HG02678 (cell line): ENCODE data around the gene CPPED1.

Experiments
- ATAC-seq: cut with Tn5 transposase; IDR thresholded peaks from one replicate; pipeline ENCODE4 v1.9.1; 2021; ENCODE audit warnings: mild to moderate bottlenecking, moderate library complexity; ENCODE audit not compliant: unreplicated experiment

CPPED1 gene

DNA sequence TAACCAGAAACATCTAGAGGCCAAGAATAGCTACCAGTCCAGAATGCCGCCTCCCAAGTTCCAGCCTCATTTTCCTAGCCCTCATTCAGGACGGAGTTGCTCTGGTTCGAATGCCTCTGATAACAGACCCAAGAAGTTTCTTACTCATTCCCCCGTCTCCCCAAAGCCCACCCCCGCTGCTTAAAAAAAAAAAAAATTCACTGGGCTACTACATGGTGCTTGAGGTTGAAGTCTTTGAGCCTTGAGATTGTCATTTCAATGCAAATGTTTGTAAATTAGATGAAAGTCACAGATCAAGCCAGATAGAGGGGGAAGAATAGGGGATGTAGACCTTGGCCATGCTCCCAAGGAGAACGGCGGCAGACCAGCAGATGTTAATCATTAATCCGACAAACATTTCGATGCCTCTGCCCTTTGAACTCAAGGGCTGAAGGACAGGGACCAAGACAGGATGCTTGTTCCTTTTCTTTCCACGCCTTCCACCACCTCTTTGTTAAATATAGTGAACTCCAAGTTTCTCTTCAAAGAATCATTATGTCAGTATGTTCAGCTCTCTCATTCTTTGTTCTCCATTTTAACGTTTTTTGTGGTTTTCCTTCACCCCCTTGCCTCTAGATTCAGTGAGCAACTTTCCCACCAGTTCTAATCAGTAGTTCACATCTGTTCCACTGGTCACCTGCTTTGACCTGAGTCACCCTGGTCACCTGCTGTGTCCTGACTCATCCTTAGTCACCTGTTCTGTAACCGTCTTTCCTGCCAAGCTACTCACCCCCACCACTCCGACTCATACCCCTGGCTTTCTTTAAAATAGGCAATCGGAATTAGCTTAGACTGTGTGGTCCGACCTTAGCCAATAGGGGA lies 190.3 kb downstream of the CPPED1 start:
- ATAC-seq: peak; percentile 67

DNA sequence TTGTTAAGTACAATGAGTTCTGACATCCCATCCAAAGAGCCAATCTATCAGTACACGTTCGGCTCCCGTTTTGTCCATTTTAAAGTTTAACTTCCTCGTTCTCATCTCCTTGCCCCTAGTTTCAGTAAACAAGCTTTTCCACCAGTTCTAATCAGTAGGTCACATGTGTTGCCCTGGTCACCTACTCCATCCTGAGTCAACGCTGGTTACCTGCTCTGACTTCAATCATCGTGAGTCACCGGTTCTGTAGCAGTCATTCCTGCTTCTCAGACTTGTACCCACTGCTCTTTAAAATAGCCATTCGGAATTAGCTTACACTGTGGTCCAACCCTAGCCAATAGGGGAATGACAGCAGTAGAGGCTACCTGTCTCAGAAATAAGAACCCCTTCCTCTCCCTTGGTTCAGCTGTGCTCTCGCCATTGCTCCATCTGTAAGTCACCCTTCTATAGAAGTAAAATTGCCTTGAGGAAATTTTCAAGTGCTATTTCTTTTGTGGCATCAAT lies 191.0 kb downstream of the CPPED1 start:
- ATAC-seq: no peak

DNA sequence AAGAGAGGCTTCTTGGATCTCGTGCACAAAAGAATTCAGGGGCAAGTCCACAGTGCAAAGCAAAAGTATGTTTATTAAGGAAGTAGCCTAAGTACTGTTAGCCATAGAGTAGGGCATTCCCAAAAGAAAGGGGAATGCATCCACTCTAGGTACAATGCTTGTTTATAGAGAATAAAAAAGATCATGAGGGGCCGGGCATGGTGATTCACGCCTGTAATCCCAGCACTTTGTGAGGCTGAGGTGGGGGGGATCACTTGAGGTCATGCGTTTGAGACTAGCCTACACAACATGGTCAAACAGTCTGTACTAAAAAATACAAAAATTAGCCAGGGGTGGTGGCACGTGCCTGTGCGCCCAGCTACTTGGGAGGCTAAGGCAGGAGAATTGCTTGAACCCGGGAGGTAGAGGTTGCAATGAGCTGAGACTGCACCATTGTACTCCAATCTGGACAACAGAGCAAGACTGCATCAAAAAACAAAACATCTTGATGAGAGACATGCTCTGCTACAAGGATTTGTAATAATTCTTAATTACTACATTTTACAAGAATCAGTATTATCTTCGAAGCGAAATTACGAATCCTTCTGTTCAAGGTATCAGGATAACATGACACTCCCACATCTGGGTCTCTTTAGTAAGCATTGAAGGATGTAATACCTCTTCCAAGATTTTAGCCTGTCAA lies 191.6 kb downstream of the CPPED1 start:
- ATAC-seq: no peak

DNA sequence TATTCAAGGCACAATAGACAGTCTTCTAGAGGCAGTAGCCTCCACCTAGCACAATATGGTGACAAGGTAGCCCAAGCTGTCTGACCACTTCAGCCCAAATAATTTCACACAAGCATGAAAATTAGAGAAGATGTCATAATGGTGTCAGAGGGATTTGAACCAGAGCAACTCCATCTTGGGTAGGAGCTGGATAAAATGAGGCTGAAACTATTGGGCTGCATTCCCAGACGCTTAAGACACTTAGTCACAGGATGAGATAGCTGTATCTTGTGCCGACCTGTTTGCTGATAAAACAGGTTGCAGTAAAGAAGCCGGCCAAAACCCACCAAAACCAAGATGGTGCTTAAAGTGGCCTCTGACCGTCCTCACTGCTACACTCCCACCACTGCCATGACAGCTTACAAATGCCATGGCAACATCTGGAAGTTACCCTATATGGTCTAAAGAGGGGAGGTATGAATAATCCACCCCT lies 192.6 kb downstream of the CPPED1 start:
- ATAC-seq: no peak

DNA sequence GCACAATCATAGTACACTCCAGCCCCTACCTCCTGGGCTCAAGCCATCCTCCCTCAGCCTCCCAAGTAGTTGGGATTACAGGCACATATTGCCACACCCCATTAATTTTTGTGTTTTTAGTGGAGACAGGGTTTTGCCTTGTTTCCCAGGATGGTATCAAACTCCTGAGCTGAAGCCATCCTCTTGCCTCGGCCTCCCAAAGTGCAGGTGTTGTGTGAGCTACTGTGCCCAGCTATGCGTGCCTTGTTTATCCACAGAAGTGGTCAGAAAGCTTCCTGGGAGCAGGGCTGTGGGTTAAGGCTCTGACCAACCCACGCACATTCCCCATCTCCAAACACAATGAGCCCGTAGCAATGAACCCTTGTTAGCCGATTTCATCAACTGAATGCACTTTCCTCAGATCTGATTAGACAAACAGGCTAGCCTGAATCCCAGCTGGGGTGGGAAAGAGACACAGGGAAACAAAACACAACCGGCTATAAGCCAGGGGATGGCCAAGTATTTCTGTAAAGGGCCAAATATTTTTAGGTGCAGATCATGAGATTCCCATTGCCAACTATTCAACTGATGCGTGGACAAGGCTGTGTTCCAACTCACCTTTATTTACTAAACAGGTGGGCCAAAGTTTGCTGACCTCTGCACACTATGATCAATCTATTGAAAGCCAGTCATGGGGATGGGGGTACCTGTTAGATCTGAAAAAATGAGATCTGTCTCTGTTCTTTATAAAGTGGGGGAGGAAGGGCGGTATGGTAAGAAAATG lies 193.6 kb downstream of the CPPED1 start:
- no peak for ATAC-seq
